ENCODE data around the gene SLC25A40. TPM values are rescaled to one million over a fixed set of nuclear protein-coding genes. Genes with fewer than 3 reads are reported as not detected.

Gene SLC25A40
- total and polyA plus RNA-seq, 2 of the 13 experiments (the other 11 are each of a cell fraction or from before 2014, with no cell fraction given): 12.9 to 13.6 TPM

GRCh38 chr7:87872346-87872745 is 3.8 kb downstream of the SLC25A40 start:
- in situ Hi-C loops (cut with HindIII; ENCODE audit: extremely low pct_ligation_motif_present, low pct_unique_long_range_greater_than_20kb): loop anchor here (10.0 kb wide), 1 partner anchor 528 kb away; the partner anchor contains the start of gene CROT
- intact Hi-C loops (cut with micrococcal nuclease; ENCODE audit: unreplicated experiment): loop anchor here (10.0 kb wide), 2 partner anchors 528 to 558 kb away; partner anchors contain the start of gene CROT
- H3K9ac ChIP-seq (ENCODE audit: insufficient read depth, low read depth, low read length): no peak overlapping the region

GRCh38 chr7:87870471-87870870 is 5.7 kb downstream of the SLC25A40 start:
- peaks cover 43% of the 10 kb centered on the region for H3K79me2 ChIP-seq (ENCODE audit: insufficient read depth, low read length)
- FAIRE-seq: no peak
- no peak overlapping the region for H3K4me2 ChIP-seq (ENCODE audit: low read depth, low read length)
- H3K27me3 ChIP-seq (ENCODE audit: control insufficient read depth in 1 of 2, insufficient read depth in 2 of 2, low read length in 2 of 2): no peaks in the 10 kb centered on the region
- intact Hi-C loops (cut with micrococcal nuclease; ENCODE audit: unreplicated experiment): loop anchor here (10.0 kb wide), 2 partner anchors 526 to 556 kb away; partner anchors contain the start of gene CROT
- peaks cover 3 to 21% of the 10 kb centered on the region in 2 experiments; a peak in 3 of 5 replicates for H3K36me3 ChIP-seq (replicated peaks in 1 of 2; ENCODE audit: control insufficient read depth in 1 of 2, insufficient read depth in 2 of 2, low read length in 2 of 2)
- H3K4me1 ChIP-seq (ENCODE audit: insufficient read depth, low read length): peaks cover 19% of the 10 kb centered on the region
- in situ Hi-C loops (cut with HindIII; ENCODE audit: extremely low pct_ligation_motif_present, low pct_unique_long_range_greater_than_20kb): loop anchor here (10.0 kb wide), 1 partner anchor 526 kb away; the partner anchor contains the start of gene CROT
- ChIA-PET POLR2A (no interaction called here), CTCF (ENCODE audit: low intra/inter-chr PET ratio, low total read pairs) (no interaction called here)
- H3K9me3 ChIP-seq (ENCODE audit: low read length): peaks cover 10% of the 10 kb centered on the region; the same call in 1 of the 2 replicates
- ATAC-seq: no peak
- no peak overlapping the region for H3K4me3 ChIP-seq (replicated peaks in 1 of 3; ENCODE audit: insufficient read depth in 1 of 3, low read depth in 2 of 3, low read length in 3 of 3)
- no peak for DNase-seq (ENCODE audit: low spot score)
- no peak overlapping the region for H3K27ac ChIP-seq (ENCODE audit: extremely low read length, insufficient read depth, low read length)
- no peaks in the 10 kb centered on the region for H4K20me1 ChIP-seq (ENCODE audit: insufficient read depth, low read length)
- no peak overlapping the region for H2AFZ ChIP-seq (ENCODE audit: low read length)
- BruUV-seq (replicated peaks): no TSS peak
- H3K9ac ChIP-seq (ENCODE audit: insufficient read depth, low read depth, low read length): no peak overlapping the region
- 95% methylated on average over 4 of the region's 4 CpGs for WGBS (ENCODE audit: low lambda C conversion rate)
- TF ChIP-seq, protein P1, sequence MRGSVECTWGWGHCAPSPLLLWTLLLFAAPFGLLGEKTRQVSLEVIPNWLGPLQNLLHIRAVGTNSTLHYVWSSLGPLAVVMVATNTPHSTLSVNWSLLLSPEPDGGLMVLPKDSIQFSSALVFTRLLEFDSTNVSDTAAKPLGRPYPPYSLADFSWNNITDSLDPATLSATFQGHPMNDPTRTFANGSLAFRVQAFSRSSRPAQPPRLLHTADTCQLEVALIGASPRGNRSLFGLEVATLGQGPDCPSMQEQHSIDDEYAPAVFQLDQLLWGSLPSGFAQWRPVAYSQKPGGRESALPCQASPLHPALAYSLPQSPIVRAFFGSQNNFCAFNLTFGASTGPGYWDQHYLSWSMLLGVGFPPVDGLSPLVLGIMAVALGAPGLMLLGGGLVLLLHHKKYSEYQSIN (CRISPR knock-in tag; IDR thresholded peaks at IDR 0.05; ENCODE audit: borderline replicate concordance): no peak
- no peak for TF ChIP-seq ZNF34 (CRISPR knock-in tag; IDR thresholded peaks at IDR 0.05; ENCODE audit: borderline replicate concordance)
- no peak for TF ChIP-seq TFAP4 (IDR thresholded peaks at IDR 0.05; ENCODE audit: borderline replicate concordance, low read depth)
- TF ChIP-seq TEAD3 (CRISPR knock-in tag; optimal IDR thresholded peaks at IDR 0.05; ENCODE audit: borderline replicate concordance): no peak
- TF ChIP-seq ZNF672 (CRISPR knock-in tag; IDR thresholded peaks at IDR 0.05): no peak
- no peak for TF ChIP-seq SOX13 (IDR thresholded peaks at IDR 0.05)
- TF ChIP-seq SOX13 (CRISPR knock-in tag; conservative IDR thresholded peaks at IDR 0.05 in 1 of 2, IDR thresholded peaks at IDR 0.05 in 1 of 2): no peak
- TF ChIP-seq NCOA2 (CRISPR knock-in tag; IDR thresholded peaks at IDR 0.05): no peak
- TF ChIP-seq PTBP1 (IDR thresholded peaks at IDR 0.05; ENCODE audit: low read depth, low read length, poor library complexity, severe bottlenecking): no peak
- no peak for TF ChIP-seq WIZ (CRISPR knock-in tag; IDR thresholded peaks at IDR 0.05)
- no peak for TF ChIP-seq HDAC6 (IDR thresholded peaks at IDR 0.05; ENCODE audit: low read depth, low read length)
- TF ChIP-seq ZNF224 (CRISPR knock-in tag; IDR thresholded peaks at IDR 0.05): no peak
- TF ChIP-seq NCOR1 (IDR thresholded peaks at IDR 0.05; ENCODE audit: borderline replicate concordance, low read length): no peak
- TF ChIP-seq HMG20A (CRISPR knock-in tag; IDR thresholded peaks at IDR 0.05; ENCODE audit: borderline replicate concordance): no peak

More at GRCh38 chr7:87872346-87872745, 3.8 kb downstream of the SLC25A40 start:
- Histone ChIP-seq H3K36me3 (replicated peaks in 1 of 2; ENCODE audit: control insufficient read depth in 1 of 2, insufficient read depth in 2 of 2, low read length in 2 of 2) (peaks cover 3 to 16% of the 10 kb centered on the region in 2 experiments; a peak in 2 of 5 replicates), H4K20me1 (ENCODE audit: insufficient read depth, low read length) (no peaks in the 10 kb centered on the region), H2AFZ (ENCODE audit: low read length) (no peak overlapping the region), H3K27ac (ENCODE audit: extremely low read length, insufficient read depth, low read length) (no peak overlapping the region), H3K79me2 (ENCODE audit: insufficient read depth, low read length) (peaks cover 47% of the 10 kb centered on the region), H3K4me2 (ENCODE audit: low read depth, low read length) (no peak overlapping the region), H3K9me3 (ENCODE audit: low read length) (no peaks in the 10 kb centered on the region), H3K27me3 (ENCODE audit: control insufficient read depth in 1 of 2, insufficient read depth in 2 of 2, low read length in 2 of 2) (no peaks in the 10 kb centered on the region; a peak in 1 of 5 replicates), H3K4me1 (ENCODE audit: insufficient read depth, low read length) (peaks cover 19% of the 10 kb centered on the region), H3K4me3 (replicated peaks in 1 of 3; ENCODE audit: insufficient read depth in 1 of 3, low read depth in 2 of 3, low read length in 3 of 3) (no peak overlapping the region)
- BruUV-seq (replicated peaks): no TSS peak
- DNase-seq (ENCODE audit: low spot score) (no peak), FAIRE-seq (no peak), ATAC-seq (no peak)
- TF ChIP-seq ZNF777 (CRISPR knock-in tag; IDR thresholded peaks at IDR 0.05): no peak
- TF ChIP-seq ZNF253 (CRISPR knock-in tag; IDR thresholded peaks at IDR 0.05; ENCODE audit: borderline replicate concordance): no peak
- no peak for TF ChIP-seq SRSF1 (optimal IDR thresholded peaks at IDR 0.05; ENCODE audit: low read depth, low read length)
- TF ChIP-seq KDM4B (CRISPR knock-in tag; IDR thresholded peaks at IDR 0.05): no peak
- 93% methylated on average over 5 of the region's 5 CpGs for WGBS (ENCODE audit: low lambda C conversion rate)
- ChIA-PET POLR2A (no interaction called here), CTCF (ENCODE audit: low intra/inter-chr PET ratio, low total read pairs) (no interaction called here)

Measured in HepG2 (cell line).